Esophagus muscularis mucosa (tissue), 4 donors: ENCODE data around the gene ARFGAP1. TPM values are rescaled to one million over a fixed set of nuclear protein-coding genes. Genes with fewer than 3 reads are reported as not detected.

Source experiments
- DNase-seq: peaks from one replicate; pipeline ENCODE4 v3.0.0-alpha.2; 2017; ENCODE audit errors: extremely low spot score
- H3K27ac ChIP-seq, 4 donors: fragments of 200-600 bp; sonication (generic); replicated peaks in 1 of 4; 1 replicate in 3 of 4; 2 replicates in 1 of 4; pipeline ENCODE4 v1.5.1; 2016 to 2019; ENCODE audit warnings: mild to moderate bottlenecking in 1 of 4
- H3K27me3 ChIP-seq, 4 donors: fragments of 200-600 bp; sonication (generic); one replicate each; pipeline versions ENCODE4 v1.5.1 to v1.6.0; 2016 to 2019
- H3K36me3 ChIP-seq, 4 donors: fragments of 200-600 bp; sonication (generic); one replicate each; pipeline ENCODE4 v1.5.1; 2016 to 2019
- H3K4me1 ChIP-seq, 4 donors: fragments of 200-600 bp; sonication (generic); one replicate each; pipeline ENCODE4 v1.5.1; 2016 to 2019
- H3K4me3 ChIP-seq, 4 donors: fragments of 200-600 bp; sonication (generic); 1 replicate in 2 of 4; 2 replicates in 2 of 4; pipeline ENCODE4 v1.5.1; 2016 to 2019; ENCODE audit warnings: mild to moderate bottlenecking in 4 of 4, moderate library complexity in 1 of 4
- H3K9me3 ChIP-seq, 4 donors: fragments of 200-600 bp; sonication (generic); 1 replicate in 3 of 4; 2 replicates in 1 of 4; pipeline ENCODE4 v1.5.1; 2016 to 2019
- EP300 ChIP-seq: sonication (generic); formaldehyde crosslinking; IDR thresholded peaks from one replicate; pipeline ENCODE4 v1.6.1; 2017; ENCODE audit warnings: antibody characterized with exemption
- POLR2A ChIP-seq: fragments of 450-650 bp; IDR thresholded peaks from one replicate; pipeline ENCODE4 v1.6.1; 2017; ENCODE audit warnings: antibody characterized with exemption, moderate library complexity, mild to moderate bottlenecking, low read depth
- POLR2AphosphoS5 ChIP-seq, 2 donors: sonication (generic); formaldehyde crosslinking; IDR thresholded peaks; one replicate each; pipeline ENCODE4 v1.6.1; 2017; ENCODE audit warnings: antibody characterized with exemption in 2 of 2
- WGBS: methylation state at CpG from one replicate; pipeline ENCODE4 v1.1.5; 2018; 5-methylcytosine and 5-hydroxymethylcytosine counted together
- intact Hi-C: fragments of 100-400 bp; cut with DNase I; formaldehyde crosslinking; loops from one replicate; pipeline ENCODE4 v1.15.1; 2023
- total RNA-seq, 4 donors: library from RNA; depleted of rRNA; stranded (reverse); fragments of >200 nt; gene quantifications; one replicate each; pipeline versions ENCODE4 v1.1.0 to v1.2.1, GENCODE V29; 2016
- TF ChIP-seq, protein P1 (sequence below), 3 experiments: fragments of 200-600 bp in 2 of 3; fragments of 450-650 bp in 1 of 3; sonication (generic) in 2 of 3; IDR thresholded peaks; one replicate each; pipeline ENCODE4 v1.5.1; 2017 to 2019; ENCODE audit warnings: antibody characterized with exemption in 3 of 3, mild to moderate bottlenecking in 2 of 3, moderate library complexity in 1 of 3

Gene ARFGAP1
- total RNA-seq, 4 donors from 2014 or later: 35.8 to 50.9 (median 39.5) TPM

- Histone ChIP-seq H3K4me3 (no peak overlapping the region), H3K4me1 (peaks cover 0 to 14% (median 10%) of the 10 kb centered on the region in 4 donors), H3K27ac (no peak overlapping the region), H3K36me3 (no peaks in the 10 kb centered on the region), H3K9me3 (no peaks in the 10 kb centered on the region), H3K27me3 (peaks cover 0 to 90% (median 28%) of the 10 kb centered on the region in 4 donors)
- no peak for DNase-seq
- 81% methylated on average over 12 of the region's 23 CpGs for WGBS
- TF ChIP-seq, protein P1, sequence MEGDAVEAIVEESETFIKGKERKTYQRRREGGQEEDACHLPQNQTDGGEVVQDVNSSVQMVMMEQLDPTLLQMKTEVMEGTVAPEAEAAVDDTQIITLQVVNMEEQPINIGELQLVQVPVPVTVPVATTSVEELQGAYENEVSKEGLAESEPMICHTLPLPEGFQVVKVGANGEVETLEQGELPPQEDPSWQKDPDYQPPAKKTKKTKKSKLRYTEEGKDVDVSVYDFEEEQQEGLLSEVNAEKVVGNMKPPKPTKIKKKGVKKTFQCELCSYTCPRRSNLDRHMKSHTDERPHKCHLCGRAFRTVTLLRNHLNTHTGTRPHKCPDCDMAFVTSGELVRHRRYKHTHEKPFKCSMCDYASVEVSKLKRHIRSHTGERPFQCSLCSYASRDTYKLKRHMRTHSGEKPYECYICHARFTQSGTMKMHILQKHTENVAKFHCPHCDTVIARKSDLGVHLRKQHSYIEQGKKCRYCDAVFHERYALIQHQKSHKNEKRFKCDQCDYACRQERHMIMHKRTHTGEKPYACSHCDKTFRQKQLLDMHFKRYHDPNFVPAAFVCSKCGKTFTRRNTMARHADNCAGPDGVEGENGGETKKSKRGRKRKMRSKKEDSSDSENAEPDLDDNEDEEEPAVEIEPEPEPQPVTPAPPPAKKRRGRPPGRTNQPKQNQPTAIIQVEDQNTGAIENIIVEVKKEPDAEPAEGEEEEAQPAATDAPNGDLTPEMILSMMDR (IDR thresholded peaks at IDR 0.05): no peak
- TF ChIP-seq EP300: no peak
- no peak for TF ChIP-seq POLR2A
- no peak for TF ChIP-seq POLR2AphosphoS5 (IDR thresholded peaks at IDR 0.05)
- intact Hi-C loops: loop anchor here (5.0 kb wide), 1 partner anchor 75 kb away; no protein-coding TSS in a partner anchor
Observed at GRCh38 chr20:63307538-63308217, 35.1 kb downstream of the ARFGAP1 start.

GRCh38 chr20:63308218-63308911 is 35.8 kb downstream of the ARFGAP1 start:
- Histone ChIP-seq H3K4me3 (no peak overlapping the region), H3K27me3 (peaks cover 0 to 91% (median 28%) of the 10 kb centered on the region in 4 donors), H3K36me3 (no peaks in the 10 kb centered on the region), H3K9me3 (no peaks in the 10 kb centered on the region), H3K27ac (no peak overlapping the region), H3K4me1 (peaks cover 0 to 20% (median 14%) of the 10 kb centered on the region in 4 donors)
- TF ChIP-seq, protein P1 (IDR thresholded peaks at IDR 0.05): no peak
- TF ChIP-seq POLR2AphosphoS5 (IDR thresholded peaks at IDR 0.05): no peak
- TF ChIP-seq POLR2A: no peak
- no peak for TF ChIP-seq EP300
- intact Hi-C loops: loop anchor here (5.0 kb wide), 1 partner anchor 74 kb away; no protein-coding TSS in a partner anchor
- DNase-seq: no peak
- 74% methylated on average over 9 of the region's 30 CpGs for WGBS

- intact Hi-C loops: loop anchor here (5.0 kb wide), 1 partner anchor 73 kb away; no protein-coding TSS in a partner anchor
- H3K27me3 ChIP-seq: peaks cover 0 to 84% (median 28%) of the 10 kb centered on the region in 4 donors
Observed at GRCh38 chr20:63309261-63310071, 36.9 kb downstream of the ARFGAP1 start.

More at GRCh38 chr20:63309261-63310071, 36.9 kb downstream of the ARFGAP1 start:
- 36% methylated on average over 14 of the region's 35 CpGs for WGBS
- Histone ChIP-seq H3K4me3 (no peak overlapping the region), H3K9me3 (no peaks in the 10 kb centered on the region), H3K27ac (no peak overlapping the region), H3K4me1 (peaks cover 0 to 20% (median 14%) of the 10 kb centered on the region in 4 donors), H3K36me3 (no peaks in the 10 kb centered on the region)
- no peak for DNase-seq
- TF ChIP-seq EP300 (no peak), POLR2A (no peak), POLR2AphosphoS5 (IDR thresholded peaks at IDR 0.05) (no peak)
- TF ChIP-seq, protein P1 (IDR thresholded peaks at IDR 0.05): peak; percentile 55 to 89 (median 67)
